Measurements from ENCODE around the gene LIN37. TPM values are rescaled to one million over a fixed set of nuclear protein-coding genes. Genes with fewer than 3 reads are reported as not detected.

LIN37 gene
- total and polyA plus RNA-seq, 12 donors, result 4.0 to 29.4 (median 5.0) TPM

- no peak for TF ChIP-seq CTCF (IDR thresholded peaks at IDR 0.05)
- 94 to 95% methylated on average over 11 of the region's 11 CpGs for WGBS, 2 donors
Observed at GRCh38 chr19:35729763-35730162, 18.6 kb upstream of the LIN37 start.

GRCh38 chr19:35730326-35730725, 18.1 kb upstream of the LIN37 start:
- Histone ChIP-seq H3K9me3 (no peaks in the 10 kb centered on the region), H3K4me3 (no peak overlapping the region), H3K27ac (no peak overlapping the region), H3K27me3 (no peaks in the 10 kb centered on the region), H3K36me3 (peaks cover 8 to 100% (median 82%) of the 10 kb centered on the region in 9 donors), H3K4me1 (no peaks in the 10 kb centered on the region)
- TF ChIP-seq CTCF (IDR thresholded peaks at IDR 0.05), result no peak
- DNase-seq (no peak), ATAC-seq (no peak)
- WGBS, 2 donors, result 95 to 96% methylated on average over 18 of the region's 18 CpGs
- intact Hi-C loops (cut with DNase I), result no loop called here

More at GRCh38 chr19:35729763-35730162, 18.6 kb upstream of the LIN37 start:
- intact Hi-C loops (cut with DNase I), result loop anchor here in 1 of 10 donors (2.0 kb wide), 1 partner anchor 67 kb away; no protein-coding TSS in a partner anchor
- DNase-seq, result no peak
- Histone ChIP-seq H3K27me3 (no peaks in the 10 kb centered on the region), H3K36me3 (peaks cover 8 to 100% (median 87%) of the 10 kb centered on the region in 9 donors), H3K4me1 (no peaks in the 10 kb centered on the region), H3K9me3 (no peaks in the 10 kb centered on the region), H3K4me3 (no peak overlapping the region), H3K27ac (no peak overlapping the region)
- ATAC-seq, result no peak

GRCh38 chr19:35731353-35731752, 17.0 kb upstream of the LIN37 start:
- H3K27ac ChIP-seq, result no peak overlapping the region
- intact Hi-C loops (cut with DNase I), result no loop called here
- DNase-seq (no peak), ATAC-seq (no peak)
- H3K4me3 ChIP-seq, result no peak overlapping the region
- H3K27me3 ChIP-seq, result no peaks in the 10 kb centered on the region
- no peak for TF ChIP-seq CTCF (IDR thresholded peaks at IDR 0.05)
- WGBS, 2 donors, result 87 to 88% methylated on average over 9 of the region's 9 CpGs
- H3K4me1 ChIP-seq, result no peaks in the 10 kb centered on the region
- H3K9me3 ChIP-seq, result no peaks in the 10 kb centered on the region
- peaks cover 8 to 100% (median 81%) of the 10 kb centered on the region in 9 donors for H3K36me3 ChIP-seq

- DNase-seq (no peak), ATAC-seq (no peak)
- Histone ChIP-seq H3K9me3 (no peaks in the 10 kb centered on the region), H3K4me3 (no peak overlapping the region), H3K27ac (no peak overlapping the region), H3K36me3 (peaks cover 8 to 100% (median 78%) of the 10 kb centered on the region in 9 donors), H3K27me3 (no peaks in the 10 kb centered on the region), H3K4me1 (no peaks in the 10 kb centered on the region)
- TF ChIP-seq CTCF (IDR thresholded peaks at IDR 0.05), result no peak
- 80 to 87% methylated on average over 21 of the region's 21 CpGs for WGBS, 2 donors
- intact Hi-C loops (cut with DNase I), result no loop called here
Observed at GRCh38 chr19:35731779-35732405, 16.5 kb upstream of the LIN37 start.
